ENCODE data around the gene MIA. TPM values are rescaled to one million over a fixed set of nuclear protein-coding genes. Genes with fewer than 3 reads are reported as not detected.
A peak's percentile ranks its signal among the peaks of the same experiment; 100 is the strongest.
"Not testable (repeated sequence)": the region's sequence is repeated elsewhere in the genome, so short reads cannot be mapped to it uniquely, and the experiment has no call there.

The MIA gene
- total RNA-seq, 1 experiment from 2014 or later, result not detected

DNA sequence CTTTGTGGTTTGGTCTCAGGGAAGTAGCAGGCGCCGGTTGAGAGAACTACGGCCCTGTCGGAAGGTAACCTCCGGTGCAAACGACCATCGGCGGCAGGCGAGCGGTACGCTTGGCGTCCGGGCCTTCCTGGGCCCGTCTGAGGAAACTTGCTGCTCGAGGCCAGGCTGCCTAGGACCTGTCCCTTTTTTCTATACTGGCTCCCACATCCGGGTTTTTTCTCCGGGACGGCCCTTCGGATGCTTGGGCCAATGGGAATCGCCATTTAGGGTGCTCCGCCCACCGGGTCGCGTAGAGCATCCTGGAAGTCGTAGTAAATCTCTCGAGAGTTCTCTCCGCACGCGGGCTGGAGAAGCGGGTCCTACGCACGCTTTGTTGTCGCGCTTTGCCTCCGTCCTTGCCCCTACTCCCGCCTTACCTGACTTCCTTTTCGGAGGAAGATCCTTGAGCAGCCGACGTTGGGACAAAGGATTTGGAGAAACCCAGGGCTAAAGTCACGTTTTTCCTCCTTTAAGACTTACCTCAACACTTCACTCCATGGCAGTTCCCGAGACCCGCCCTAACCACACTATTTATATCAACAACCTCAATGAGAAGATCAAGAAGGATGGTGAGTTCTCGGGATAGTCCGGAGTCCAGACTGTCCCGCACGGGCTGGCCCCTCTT, 24.3 kb upstream of the MIA start, which contains the start of gene SNRPA:
Gene SNRPA, plus strand, starts transcription at position 330 of the 664 bp plus-strand sequence. Its CDS starts 206 bp downstream, at position 536.
- DNase-seq (ENCODE audit: low read depth), result peak; percentile 98

DNA sequence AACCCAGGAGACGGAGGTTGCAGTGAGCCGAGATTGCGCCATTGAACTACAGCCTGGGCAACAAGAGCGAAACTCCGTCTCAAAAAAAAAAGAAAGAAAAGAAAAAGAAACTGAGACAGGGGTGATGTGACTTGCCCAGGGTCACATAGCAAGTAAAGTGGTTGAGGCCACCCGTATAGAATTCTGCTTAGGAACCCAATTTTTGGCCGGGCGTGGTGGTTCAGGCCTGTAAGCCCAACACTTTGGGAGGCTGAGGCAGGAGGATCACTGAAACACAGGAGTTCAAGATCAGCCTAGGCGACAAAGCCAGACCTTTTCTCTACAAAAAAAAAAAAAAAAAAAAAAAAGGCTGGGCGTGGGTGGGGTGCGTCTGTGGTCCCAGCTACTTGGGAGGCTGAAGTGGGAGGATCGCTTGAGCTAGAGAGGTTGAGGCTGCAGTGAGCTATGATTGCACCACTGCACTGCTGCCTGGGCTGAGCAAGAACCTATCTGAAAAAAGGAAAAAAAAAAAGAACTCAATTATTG, 23.0 kb upstream of the MIA start:
- DNase-seq (ENCODE audit: low read depth), result no peak

DNA sequence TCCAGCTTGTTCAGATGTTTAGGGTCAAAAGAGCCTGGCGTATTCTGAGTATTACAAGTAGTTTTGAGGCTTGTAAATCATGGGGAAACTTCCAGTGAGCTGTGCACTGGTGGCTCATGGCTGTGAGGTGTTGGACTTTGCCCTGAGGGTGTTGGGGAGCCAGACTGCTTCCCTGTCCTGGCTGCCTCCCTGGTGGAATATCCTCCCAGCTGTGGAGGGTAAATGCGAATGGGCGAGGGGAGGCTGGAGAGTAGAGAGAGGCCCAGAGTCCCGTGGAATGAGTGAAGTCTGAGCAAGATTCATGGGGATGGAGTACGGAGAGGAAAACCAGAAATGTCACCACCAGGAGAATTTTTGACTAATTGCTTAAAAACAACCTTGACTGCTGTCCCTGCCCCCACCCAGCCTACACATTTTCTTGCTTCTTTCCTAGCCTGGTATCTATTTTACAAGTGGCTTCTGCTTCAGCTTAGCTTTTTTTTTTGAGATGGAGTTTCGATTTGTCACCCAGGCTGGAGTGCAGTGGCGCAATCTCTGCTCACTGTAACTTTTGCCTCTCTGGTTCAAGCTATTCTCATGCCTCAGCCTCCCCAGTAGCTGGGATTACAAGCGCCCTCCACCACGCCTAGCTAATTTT, 20.6 kb upstream of the MIA start:
- DNase-seq (ENCODE audit: low read depth), result peak; percentile 54

DNA sequence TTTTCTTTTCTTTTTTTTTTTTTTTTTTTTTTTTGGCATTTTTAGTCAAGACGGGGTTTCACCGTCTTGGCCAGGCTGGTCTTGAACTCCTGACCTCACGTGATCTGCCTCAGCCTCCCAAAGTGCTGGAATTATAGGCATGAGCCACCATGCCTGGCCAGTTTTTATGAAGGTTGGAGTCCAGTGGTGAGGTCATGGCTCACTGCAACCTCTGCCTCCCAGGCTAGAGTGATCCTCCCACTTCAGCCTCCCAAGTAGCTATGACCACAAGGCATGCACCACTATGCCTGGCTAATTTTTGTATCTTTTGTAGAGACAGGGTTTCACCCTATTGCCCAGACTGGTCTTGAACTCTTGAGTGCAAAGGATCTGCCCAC, 20.1 kb upstream of the MIA start:
- no peak for DNase-seq (ENCODE audit: low read depth)

DNA sequence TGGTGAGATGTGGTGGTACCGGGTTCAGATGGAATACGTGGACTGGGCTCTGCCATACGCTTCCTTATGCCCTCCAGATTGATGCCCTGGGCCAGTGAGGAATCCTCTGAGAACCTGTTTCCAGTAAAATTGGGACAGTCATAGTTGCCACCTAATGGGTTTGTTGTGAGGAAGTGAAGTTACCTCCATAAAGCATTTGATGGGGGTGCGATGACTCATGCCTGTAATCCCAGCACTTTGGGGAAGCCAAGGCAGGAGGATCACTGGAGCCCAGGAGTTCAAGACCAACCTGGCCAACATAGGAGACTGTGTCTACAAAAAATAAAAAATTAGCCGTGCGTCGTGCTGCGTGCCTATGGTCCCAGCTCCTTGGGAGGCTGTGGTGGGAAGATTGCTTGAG, 19.5 kb upstream of the MIA start:
- no peak for DNase-seq (ENCODE audit: low read depth)

DNA sequence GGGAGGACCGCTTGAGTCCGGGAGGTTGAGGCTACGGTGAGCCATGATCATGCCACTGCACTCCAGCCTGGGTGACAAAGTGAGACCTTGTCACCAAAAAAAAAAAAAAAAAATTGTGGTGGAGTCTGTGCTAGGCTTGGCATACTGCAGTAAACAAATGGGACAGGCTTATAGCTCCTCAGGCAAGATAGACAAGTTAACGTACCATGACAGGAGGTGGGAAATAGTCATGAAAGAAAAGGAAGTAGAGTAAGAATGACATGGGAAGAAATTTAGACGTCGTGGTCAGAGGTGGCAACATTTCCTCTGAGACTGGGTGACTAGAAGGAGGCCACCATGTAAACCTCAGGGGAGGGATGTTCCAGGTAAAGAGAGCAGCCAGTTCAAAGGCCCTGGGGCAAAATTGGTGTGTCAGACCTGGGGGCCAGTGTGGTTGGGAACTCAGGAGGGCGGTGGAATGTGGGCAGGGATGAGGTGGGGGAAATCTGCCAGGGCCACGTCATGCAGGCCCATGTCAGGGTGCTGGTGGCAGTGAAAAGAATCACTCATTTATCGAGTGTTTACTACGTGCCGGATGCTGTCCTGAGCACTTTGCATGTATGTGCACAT, 18.7 kb upstream of the MIA start:
- peak; percentile 83 for DNase-seq (ENCODE audit: low read depth)

DNA sequence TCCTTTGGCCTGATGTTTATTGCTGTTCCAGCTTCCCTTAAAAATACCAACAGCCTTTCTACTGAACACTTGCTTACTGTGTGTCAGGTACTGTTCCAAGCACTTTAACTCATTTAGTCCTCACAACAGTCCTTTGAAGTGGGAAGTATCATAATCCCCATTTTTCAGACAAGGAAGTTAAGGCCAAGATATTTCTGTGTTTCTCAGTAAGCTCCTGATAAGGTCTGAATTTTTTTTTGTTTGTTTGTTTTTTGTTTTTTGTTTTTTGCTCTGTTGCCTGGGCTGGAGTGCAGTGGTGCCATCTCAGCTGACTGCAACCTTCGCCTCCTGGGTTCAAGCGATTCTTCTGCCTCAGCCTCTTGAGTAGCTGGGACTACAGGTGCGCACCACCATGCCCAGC, 16.8 kb upstream of the MIA start:
- no peak for DNase-seq (ENCODE audit: low read depth)

DNA sequence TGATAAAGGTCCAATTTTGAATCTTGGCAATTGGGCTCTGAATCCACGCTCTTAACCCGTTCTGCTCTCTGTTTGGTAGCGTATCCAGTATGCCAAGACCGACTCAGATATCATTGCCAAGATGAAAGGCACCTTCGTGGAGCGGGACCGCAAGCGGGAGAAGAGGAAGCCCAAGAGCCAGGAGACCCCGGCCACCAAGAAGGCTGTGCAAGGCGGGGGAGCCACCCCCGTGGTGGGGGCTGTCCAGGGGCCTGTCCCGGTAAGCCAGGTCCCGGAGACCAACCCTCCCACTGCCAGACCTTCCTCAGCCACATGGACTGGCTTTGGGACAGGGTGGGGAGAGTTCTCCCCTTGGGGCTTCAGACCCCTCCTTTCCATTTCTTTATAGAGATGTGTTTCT, 16.0 kb upstream of the MIA start:
- DNase-seq (ENCODE audit: low read depth), result no peak

DNA sequence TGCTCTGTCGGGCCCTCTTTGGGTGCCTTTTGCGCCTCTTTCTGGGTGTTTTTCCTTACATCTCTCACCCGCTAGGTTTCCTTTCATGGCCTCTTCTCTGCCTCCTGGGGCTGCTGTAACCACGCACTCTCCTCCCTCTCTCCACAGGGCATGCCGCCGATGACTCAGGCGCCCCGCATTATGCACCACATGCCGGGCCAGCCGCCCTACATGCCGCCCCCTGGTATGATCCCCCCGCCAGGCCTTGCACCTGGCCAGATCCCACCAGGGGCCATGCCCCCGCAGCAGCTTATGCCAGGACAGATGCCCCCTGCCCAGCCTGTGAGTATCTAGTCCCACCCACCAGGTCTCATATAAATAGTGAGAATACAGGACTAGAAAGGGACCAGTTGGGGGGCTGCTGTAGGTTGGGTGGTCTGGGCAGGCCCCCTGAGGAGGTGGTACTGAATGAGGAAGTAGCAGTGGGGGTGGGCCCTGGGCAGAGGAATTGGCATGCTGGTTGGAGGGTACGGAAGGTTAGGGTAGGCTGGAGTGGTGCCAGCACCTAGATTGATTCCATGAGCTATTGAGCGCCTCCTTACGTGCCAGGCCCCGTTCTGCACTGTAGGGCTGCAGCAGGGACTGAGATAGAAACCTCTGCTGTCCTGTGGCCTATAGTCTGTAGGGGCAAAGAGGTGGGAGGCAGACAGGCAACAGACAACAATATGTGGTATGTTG, 12.4 kb upstream of the MIA start:
- DNase-seq (ENCODE audit: low read depth), result no peak

DNA sequence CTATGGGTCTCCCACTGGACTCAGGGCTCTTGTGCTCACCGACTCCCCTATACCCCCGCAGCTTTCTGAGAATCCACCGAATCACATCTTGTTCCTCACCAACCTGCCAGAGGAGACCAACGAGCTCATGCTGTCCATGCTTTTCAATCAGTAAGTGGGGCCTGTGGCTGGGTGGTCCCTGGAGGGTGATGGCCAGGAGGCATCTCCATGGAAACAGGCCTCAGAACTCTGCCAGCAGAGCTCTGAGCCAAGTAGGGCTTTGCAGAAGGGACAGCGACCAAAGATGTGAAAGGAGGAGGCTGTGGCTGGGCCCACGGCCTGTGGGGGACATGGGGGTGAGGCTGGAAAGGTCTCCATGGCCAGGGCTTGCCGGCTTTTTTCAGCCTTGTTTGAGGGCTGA, 11.8 kb upstream of the MIA start:
- DNase-seq (ENCODE audit: low read depth), result no peak

DNA sequence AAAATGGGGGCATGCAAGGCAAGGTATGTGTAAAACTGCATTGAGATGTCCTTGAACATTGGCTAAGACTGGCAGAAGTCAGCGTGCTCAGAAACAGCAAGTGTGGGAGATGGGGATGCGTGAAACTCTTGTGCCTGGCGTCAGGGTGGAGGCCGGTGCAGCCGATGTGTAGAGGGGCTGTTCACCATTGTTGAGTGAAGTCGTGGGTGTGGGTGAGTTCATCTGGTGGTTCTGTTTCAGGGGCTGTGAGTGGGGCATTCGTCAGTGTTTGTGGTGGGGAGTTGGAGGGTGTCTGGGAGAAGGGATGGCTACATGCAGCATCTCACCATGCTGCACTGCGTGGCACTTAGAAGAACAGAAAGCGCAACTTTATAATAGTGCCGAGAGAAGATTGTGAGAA, 11.4 kb upstream of the MIA start:
- no peak for DNase-seq (ENCODE audit: low read depth)

DNA sequence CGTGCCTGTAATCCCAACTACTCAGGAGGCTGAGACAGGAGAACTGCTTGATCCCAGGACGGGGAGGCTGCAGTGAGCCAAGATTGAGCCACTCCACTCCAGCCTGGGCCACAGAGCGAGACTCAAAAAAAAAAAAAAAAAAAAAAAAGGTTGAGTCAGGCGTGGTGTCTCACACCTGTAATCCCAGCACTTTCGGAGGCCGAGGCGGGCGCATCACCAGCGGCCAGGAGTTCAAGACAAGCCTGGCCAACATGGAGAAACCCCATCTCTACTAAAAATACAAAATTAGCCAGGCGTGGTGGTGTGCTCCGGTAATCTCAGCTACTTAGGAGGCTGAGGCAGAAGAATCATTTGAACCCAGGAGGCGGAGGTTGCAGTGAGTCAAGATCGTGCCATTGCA, 8.9 kb upstream of the MIA start:
- not testable (repeated sequence) for DNase-seq (ENCODE audit: low read depth)

DNA sequence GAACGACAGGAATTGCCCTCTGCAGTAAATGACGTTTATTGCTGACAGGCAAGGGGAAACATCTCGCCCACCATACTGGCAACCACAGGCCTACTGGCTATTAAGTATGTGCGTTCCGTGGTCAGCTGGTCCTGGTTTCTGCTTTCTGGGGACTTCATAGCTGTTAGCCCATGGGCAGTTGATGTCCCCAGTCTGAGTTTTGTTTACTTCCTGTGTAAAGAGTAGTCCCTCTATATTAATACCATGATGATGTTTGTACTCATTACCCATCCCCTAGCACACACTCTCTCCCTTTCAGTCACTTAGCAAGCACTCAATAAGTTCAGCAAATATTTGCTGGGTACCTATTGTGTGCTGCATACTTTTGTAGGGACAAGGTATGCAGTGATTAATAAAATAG, 6.5 kb upstream of the MIA start:
- DNase-seq (ENCODE audit: low read depth), result peak; percentile 33

DNA sequence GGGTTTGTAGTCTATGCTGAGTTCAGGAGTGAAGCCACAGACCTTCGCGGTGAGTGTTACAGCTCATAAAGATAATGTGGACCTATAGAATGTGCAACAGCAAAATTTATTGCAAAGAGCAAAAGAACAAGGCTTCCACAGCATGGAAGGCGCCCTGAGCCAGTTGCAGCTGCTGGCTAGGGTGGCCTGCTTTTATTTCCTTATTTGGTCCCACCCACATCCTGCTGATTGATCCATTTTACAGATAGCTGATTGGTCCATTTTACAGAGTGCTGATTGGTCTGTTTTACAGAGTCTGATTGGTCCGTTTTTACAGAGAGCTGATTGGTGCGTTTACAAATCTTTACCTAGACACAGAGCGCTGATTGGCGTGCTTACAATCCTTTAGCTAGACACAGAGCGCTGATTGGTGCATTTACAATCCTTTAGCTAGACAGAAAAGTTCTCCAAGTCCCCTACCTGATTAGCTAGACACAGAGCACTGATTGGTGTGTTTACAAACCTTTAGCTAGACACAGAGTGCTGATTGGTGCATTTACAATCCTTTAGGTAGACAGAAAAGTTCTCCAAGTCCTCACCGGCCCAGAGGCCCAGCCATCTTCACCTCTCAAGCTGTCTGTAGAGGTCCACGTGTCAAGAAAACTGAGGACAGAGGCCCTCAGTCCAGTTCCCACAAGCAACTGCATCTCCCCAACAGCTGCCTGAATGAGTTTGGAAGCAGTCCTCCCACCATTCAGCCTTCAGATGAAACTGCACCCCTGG, 4.0 kb upstream of the MIA start:
- DNase-seq (ENCODE audit: low read depth), result not testable (repeated sequence)

DNA sequence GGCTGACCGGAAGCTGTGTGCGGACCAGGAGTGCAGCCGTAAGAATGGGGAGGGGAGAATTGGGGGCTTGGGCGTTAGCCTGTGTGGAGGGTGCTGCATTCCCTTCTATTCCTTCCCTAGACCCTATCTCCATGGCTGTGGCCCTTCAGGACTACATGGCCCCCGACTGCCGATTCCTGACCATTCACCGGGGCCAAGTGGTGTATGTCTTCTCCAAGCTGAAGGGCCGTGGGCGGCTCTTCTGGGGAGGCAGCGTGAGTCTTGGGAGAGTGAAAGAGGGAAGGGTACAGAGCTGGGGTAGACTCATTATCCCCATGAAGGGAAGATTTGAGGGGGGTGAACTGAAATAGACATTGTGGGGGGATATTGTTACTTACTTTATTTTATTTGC, 306 bp downstream of the MIA start:
- DNase-seq (ENCODE audit: low read depth), result no peak

DNA sequence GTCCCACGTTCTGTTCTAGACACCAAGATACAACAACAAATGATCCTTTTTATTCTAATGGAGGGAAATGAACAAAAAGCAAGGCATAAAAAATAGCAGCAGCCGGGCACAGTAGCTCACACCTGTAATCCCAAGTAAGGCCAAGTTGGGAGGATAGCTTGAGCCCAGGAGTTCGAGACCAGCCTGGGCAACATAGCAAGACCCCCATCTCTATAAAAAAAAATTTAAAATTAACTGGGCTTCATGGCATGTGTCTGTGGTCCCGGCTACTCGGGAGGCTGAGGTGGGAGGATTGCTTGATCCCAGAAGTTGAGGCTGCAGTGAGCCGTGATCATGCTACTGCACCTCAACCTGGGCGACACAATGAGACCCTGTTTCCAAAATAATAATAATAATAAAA, 1.0 kb downstream of the MIA start:
- no peak for DNase-seq (ENCODE audit: low read depth)

DNA sequence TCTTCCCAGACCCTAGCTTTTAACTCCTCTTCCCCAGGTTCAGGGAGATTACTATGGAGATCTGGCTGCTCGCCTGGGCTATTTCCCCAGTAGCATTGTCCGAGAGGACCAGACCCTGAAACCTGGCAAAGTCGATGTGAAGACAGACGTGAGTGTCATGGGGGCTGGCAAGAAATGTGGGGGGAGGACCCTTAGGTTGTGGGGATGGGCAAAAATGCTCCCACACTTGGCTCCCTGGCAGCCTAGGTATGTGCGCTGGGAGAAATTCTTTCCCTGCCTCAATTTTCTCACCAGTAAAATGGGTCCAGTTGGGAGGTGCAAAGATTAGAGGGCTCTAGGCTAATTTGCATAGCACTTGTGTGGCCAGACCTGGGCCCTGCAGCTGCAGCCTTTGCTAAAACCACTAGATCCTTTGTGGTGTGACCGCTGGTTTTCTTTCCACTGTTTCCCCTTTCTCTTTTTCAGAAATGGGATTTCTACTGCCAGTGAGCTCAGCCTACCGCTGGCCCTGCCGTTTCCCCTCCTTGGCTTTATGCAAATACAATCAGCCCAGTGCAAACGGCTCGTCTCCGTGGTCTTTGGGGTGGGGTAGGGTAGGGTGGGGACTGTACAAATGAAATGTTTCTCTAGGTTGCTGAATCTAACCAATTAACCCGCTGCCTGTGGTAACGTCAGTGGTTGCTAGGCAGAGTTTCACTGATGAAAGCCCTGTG, 1.8 kb downstream of the MIA start:
- DNase-seq (ENCODE audit: low read depth), result peak; percentile 94

DNA sequence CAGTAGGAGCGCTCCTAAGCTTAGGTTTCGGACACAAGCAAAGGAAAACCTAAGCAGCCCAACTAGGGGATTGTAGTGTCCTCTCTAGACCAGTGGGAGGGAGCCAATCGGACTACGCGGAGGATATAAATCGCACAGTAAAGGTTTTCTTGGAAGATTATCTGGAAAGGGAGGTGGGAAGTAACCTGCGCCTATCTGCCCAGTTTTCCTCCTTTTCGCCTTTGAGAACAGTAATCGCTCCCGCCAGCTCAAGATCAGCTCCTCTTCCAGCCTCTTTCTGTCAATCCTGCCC, 2.3 kb downstream of the MIA start:
- no peak for DNase-seq (ENCODE audit: low read depth)

DNA sequence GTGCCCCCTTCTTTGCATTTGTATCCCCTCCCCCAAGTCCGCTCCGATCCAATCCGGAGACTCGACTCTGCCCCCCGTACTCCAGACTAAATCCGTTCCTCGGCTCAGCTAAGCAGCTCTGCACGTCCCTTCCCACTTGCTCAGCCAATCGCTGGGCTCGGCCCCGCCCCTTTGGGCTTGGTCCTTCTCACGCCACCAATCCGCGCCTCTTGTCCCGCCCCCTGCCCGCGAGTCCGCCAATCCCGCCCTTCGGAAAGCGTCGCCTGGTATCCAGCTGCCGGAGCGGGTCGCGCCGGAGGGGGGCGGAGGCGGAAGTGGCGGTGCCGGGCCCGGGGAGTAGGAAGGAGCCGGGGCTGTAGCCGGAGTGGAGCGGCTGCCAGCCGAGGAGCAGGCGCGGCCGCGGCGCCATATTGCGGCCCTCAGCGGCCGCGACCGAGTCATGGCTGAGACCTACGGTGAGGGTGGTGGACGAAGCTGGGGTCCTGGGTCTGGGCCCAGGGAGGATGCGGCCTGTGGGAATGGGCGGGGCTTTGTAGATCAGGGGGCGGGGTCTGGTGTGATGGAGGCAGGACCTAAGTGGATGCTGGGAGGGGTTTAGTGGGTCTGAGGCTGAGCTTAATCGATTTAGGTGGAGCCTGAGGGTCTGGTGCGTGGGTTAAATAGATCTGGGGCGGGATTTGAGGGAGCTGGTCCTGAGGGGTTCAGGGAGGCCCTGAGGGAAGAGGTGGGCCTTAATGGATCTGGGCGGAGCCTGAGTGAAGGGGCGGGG, 2.8 kb downstream of the MIA start, which contains the start of gene RAB4B:
Gene RAB4B, plus strand, starts transcription at position 311 of the 769 bp plus-strand sequence. Its CDS starts 129 bp downstream, at position 440.
- DNase-seq (ENCODE audit: low read depth), result peak; percentile 100

DNA sequence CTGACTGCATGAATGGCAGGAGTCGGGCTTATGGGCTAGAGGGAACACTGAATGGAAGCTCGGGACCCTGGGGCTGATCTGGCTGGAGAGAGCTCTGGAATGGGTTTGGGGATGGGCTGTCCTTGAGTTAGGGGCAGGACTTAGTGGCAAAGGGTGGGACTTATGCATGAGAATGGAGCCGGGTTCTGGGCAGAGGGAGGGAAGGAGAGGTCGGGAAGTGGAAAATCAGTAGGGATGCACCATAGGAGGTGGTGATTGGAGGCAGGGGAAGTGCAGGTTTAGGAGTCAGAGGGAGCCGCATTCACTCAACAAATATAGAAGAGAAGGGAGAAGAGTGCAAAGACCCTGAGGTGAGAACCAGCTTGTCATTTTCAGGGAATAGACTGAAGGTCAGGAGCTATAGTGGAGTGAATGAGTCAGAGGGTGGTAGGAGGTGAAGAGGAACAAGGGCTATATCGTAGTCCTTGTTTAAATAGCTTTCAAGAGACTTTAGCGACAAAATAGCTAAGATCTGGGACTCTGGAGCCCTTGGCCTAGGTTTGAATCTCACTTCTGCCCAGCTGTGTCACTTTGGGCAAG, 3.5 kb downstream of the MIA start:
- DNase-seq (ENCODE audit: low read depth), result peak; percentile 50
